OCI-LY7 (cell line): ENCODE measurements around the gene ZMYND8.

Experiments used
- EZH2phosphoT487 ChIP-seq: fragments of 200-600 bp; sonication (generic); IDR thresholded peaks from 2 replicates; pipeline ENCODE4 v1.6.1; 2018; ENCODE audit warnings: low read depth, borderline replicate concordance, mild to moderate bottlenecking, mixed run types, antibody characterized with exemption, low read length, moderate library complexity, mixed read lengths
- TF ChIP-seq, protein P1 (sequence below): fragments of 200-600 bp; sonication (generic); conservative IDR thresholded peaks from 2 replicates; pipeline ENCODE4 v1.5.1; 2014; ENCODE audit warnings: mild to moderate bottlenecking, antibody characterized with exemption, low read length, moderate library complexity, mixed read lengths

DNA sequence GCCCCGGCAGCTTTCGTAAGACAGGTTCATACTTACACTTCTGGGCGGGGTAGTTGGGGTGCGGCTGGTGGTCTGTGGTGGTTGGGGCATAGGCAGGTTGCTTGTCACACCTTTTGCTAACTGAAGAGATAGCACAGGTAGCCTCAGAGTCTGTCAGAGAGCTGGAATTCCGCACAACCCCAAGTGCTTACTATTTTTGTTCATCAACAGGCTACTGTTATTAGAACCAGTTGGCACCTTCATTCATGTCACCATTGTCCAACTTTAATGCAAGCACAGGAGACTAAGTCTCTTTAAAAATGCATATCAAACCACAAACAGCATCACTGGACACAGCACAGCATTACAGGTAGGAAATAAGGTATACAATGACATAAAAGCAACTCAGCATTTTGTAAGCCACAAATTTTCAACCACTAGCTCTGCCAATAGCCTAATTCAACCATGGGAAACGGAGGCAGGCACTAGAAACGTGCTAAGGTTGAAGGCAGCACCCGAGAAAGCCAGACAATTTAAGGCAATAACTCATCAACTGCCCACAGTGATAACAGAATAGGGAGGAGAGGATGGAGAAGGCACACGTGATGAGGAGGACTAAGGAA lies 143.8 kb downstream of the ZMYND8 start:
- TF ChIP-seq, protein P1, sequence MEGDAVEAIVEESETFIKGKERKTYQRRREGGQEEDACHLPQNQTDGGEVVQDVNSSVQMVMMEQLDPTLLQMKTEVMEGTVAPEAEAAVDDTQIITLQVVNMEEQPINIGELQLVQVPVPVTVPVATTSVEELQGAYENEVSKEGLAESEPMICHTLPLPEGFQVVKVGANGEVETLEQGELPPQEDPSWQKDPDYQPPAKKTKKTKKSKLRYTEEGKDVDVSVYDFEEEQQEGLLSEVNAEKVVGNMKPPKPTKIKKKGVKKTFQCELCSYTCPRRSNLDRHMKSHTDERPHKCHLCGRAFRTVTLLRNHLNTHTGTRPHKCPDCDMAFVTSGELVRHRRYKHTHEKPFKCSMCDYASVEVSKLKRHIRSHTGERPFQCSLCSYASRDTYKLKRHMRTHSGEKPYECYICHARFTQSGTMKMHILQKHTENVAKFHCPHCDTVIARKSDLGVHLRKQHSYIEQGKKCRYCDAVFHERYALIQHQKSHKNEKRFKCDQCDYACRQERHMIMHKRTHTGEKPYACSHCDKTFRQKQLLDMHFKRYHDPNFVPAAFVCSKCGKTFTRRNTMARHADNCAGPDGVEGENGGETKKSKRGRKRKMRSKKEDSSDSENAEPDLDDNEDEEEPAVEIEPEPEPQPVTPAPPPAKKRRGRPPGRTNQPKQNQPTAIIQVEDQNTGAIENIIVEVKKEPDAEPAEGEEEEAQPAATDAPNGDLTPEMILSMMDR: no peak
- no peak for TF ChIP-seq EZH2phosphoT487
